Measurements from ENCODE around the gene TNRC18. TPM values are rescaled to one million over a fixed set of nuclear protein-coding genes. Genes with fewer than 3 reads are reported as not detected.

Gene TNRC18
- polyA plus RNA-seq, 4 donors: 5.4 to 89.8 (median 29.2) TPM

DNA sequence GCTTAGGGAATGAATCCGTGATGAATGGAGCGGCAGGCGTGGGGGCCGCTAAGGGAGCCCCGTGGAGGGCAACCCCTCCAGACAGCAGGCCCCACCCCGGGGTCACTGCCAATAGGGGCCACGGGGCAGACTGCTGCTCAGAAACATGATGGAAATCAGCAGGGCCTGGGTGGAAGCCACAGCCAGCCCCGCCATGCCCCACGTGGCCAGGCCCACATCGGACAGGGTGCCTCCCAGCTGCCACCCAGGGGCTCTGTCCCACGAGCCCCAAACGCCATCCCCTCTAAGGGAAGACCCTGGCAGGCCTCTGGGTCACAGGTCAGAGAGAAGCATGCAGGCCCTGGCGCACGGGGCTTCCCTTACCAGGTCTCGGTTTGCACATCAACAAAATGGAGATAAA, 28.4 kb downstream of the TNRC18 start:
- FAIRE-seq (no peak), DNase-seq (no peak)
- no peaks in the 10 kb centered on the region for H3K4me1 ChIP-seq (ENCODE audit: control insufficient read depth in 3 of 3, insufficient read depth in 2 of 3, low read depth in 1 of 3, low read length in 2 of 3)
- H3K27me3 ChIP-seq (ENCODE audit: control insufficient read depth in 3 of 3, insufficient read depth in 3 of 3, low read length in 3 of 3): no peaks in the 10 kb centered on the region
- no peaks in the 10 kb centered on the region for H3K9me3 ChIP-seq (ENCODE audit: control insufficient read depth in 2 of 2, insufficient read depth in 1 of 2, low read depth in 1 of 2, low read length in 1 of 2)
- H3K27ac ChIP-seq (ENCODE audit: low read depth in 1 of 3, low read length in 2 of 3): no peak overlapping the region
- WGBS, 3 donors: 77 to 85% (median 79%) methylated on average over 13 to 15 of the region's 15 CpGs
- peaks cover 11 to 92% (median 12%) of the 10 kb centered on the region in 3 donors for H3K36me3 ChIP-seq (ENCODE audit: control insufficient read depth in 3 of 3, insufficient read depth in 2 of 3, low read depth in 1 of 3, low read length in 3 of 3)
- no peak overlapping the region for H3K4me3 ChIP-seq (ENCODE audit: low read depth in 1 of 3, low read length in 3 of 3)

DNA sequence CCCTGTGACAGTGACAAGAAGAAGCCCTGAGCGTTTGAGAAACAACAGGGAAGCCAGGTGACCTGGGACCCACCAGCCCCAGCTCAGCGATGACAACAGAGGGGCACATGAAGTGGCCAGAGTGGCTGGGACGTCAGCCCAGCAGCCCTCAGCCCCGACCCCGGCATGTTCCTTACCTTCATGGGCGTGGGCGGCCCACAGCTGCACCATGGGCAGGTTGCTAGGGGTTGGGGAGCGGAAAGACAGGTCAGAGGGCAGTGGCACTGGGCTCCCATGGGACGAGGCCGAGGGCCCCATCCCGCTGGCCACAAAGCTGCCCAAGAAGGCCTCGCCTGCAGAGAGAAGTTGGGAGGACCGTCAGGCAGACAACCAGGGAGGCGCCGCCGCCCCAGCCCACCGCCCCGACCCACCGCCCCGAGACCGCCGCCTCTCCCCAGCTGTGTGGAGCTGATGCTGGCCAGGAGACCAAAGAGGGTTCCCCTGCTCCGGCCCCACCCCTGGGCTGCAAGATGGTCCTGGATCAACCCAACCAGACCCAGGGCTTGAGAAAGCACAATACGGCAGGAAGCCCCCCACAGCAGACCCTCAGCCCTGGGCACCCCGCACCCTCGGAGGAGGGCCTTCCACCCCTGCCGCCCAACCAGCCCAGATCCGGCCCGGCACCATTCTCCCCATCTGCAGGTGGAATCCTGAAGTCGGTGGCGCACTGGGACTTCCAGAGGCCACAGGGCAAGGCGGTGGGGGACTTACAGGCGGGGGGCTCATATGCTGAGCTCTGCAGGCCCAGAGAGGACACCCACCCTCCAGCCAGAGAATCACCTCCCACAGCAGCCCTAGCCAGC, 29.1 kb downstream of the TNRC18 start:
- Histone ChIP-seq H3K4me1 (ENCODE audit: control insufficient read depth in 3 of 3, insufficient read depth in 2 of 3, low read depth in 1 of 3, low read length in 2 of 3) (no peaks in the 10 kb centered on the region), H3K9me3 (ENCODE audit: control insufficient read depth in 2 of 2, insufficient read depth in 1 of 2, low read depth in 1 of 2, low read length in 1 of 2) (no peaks in the 10 kb centered on the region), H3K27me3 (ENCODE audit: control insufficient read depth in 3 of 3, insufficient read depth in 3 of 3, low read length in 3 of 3) (no peaks in the 10 kb centered on the region), H3K36me3 (ENCODE audit: control insufficient read depth in 3 of 3, insufficient read depth in 2 of 3, low read depth in 1 of 3, low read length in 3 of 3) (peaks cover 12 to 92% (median 14%) of the 10 kb centered on the region in 3 donors), H3K27ac (ENCODE audit: low read depth in 1 of 3, low read length in 2 of 3) (no peak overlapping the region), H3K4me3 (ENCODE audit: low read depth in 1 of 3, low read length in 3 of 3) (no peak overlapping the region)
- WGBS, 3 donors: 87 to 89% (median 87%) methylated on average over 24 to 33 of the region's 33 CpGs
- DNase-seq (no peak), FAIRE-seq (no peak)

DNA sequence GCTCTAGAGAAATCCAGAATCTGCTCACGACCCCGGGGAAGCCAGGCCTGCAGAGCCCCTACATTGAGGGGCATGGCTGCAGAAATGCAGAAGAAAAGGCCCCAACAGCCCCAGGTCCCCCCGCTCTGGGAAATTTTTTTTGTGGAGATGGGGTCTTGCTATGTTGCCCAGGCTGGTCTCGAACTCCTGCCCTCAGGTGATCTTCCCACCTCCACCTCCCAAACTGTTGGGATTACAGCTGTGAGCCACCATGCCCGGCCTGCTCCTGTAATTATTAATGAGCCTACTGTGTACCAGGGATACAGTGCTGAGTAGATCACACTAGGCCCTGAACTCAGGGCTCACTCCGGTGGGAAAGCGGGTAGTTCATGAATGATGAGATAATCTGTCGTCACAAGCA, 29.9 kb downstream of the TNRC18 start:
- 93 to 94% (median 94%) methylated on average over 8 of the region's 8 CpGs for WGBS, 3 donors
- FAIRE-seq (no peak), DNase-seq (no peak)

DNA sequence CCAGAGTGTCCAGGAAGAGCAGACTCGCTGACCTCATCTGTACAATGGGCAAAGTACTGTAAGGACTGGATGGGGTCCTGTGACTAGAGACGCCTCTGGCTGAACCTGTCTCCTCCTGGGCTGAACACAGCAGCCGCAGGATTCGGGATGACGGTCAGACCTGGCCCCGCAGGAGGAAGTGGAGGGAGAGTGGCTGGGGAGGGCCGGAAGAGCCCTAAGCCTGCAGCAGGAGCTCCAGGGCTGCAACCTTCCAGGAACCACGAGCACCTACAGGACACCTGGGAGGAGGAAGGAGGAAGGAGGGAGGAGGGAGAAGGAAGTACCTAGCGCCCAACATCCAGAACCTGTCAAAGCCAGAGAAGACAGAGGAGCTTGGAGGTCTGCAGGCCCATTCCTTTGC, 30.3 kb downstream of the TNRC18 start:
- FAIRE-seq (no peak), DNase-seq (no peak)
- no peaks in the 10 kb centered on the region for H3K27me3 ChIP-seq (ENCODE audit: control insufficient read depth in 3 of 3, insufficient read depth in 3 of 3, low read length in 3 of 3)
- H3K4me1 ChIP-seq (ENCODE audit: control insufficient read depth in 3 of 3, insufficient read depth in 2 of 3, low read depth in 1 of 3, low read length in 2 of 3): no peaks in the 10 kb centered on the region
- H3K36me3 ChIP-seq (ENCODE audit: control insufficient read depth in 3 of 3, insufficient read depth in 2 of 3, low read depth in 1 of 3, low read length in 3 of 3): peaks cover 17 to 85% (median 18%) of the 10 kb centered on the region in 3 donors
- no peaks in the 10 kb centered on the region for H3K9me3 ChIP-seq (ENCODE audit: control insufficient read depth in 2 of 2, insufficient read depth in 1 of 2, low read depth in 1 of 2, low read length in 1 of 2)
- 83% methylated on average over 9 of the region's 9 CpGs for WGBS, 3 donors
- no peak overlapping the region for H3K27ac ChIP-seq (ENCODE audit: low read depth in 1 of 3, low read length in 2 of 3)
- no peak overlapping the region for H3K4me3 ChIP-seq (ENCODE audit: low read depth in 1 of 3, low read length in 3 of 3)

More for the DNA sequence above, 29.9 kb downstream of the TNRC18 start:
- Histone ChIP-seq H3K27ac (ENCODE audit: low read depth in 1 of 3, low read length in 2 of 3) (no peak overlapping the region), H3K27me3 (ENCODE audit: control insufficient read depth in 3 of 3, insufficient read depth in 3 of 3, low read length in 3 of 3) (no peaks in the 10 kb centered on the region), H3K36me3 (ENCODE audit: control insufficient read depth in 3 of 3, insufficient read depth in 2 of 3, low read depth in 1 of 3, low read length in 3 of 3) (peaks cover 15 to 89% (median 17%) of the 10 kb centered on the region in 3 donors), H3K4me3 (ENCODE audit: low read depth in 1 of 3, low read length in 3 of 3) (no peak overlapping the region), H3K4me1 (ENCODE audit: control insufficient read depth in 3 of 3, insufficient read depth in 2 of 3, low read depth in 1 of 3, low read length in 2 of 3) (no peaks in the 10 kb centered on the region), H3K9me3 (ENCODE audit: control insufficient read depth in 2 of 2, insufficient read depth in 1 of 2, low read depth in 1 of 2, low read length in 1 of 2) (no peaks in the 10 kb centered on the region)

DNA sequence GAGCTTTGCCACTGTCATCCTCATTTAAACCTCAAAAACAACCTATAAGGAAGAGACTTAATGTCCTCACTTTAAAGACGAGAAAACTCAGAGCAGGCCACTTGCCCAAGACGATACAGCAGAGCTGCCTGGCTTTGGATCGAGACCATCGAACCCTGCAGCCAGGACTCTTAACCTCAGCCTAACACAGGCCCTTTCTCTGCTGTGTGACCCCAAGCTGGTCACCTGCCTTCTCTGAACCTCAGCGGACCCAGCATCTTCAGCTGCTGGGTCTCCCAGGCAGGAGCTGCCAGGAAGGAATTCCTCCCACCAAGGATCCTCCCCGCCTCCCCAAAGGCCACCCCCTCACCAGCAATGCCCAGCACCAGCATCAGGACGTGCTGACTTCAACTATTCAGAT, 32.7 kb downstream of the TNRC18 start:
- Histone ChIP-seq H3K27me3 (ENCODE audit: control insufficient read depth in 3 of 3, insufficient read depth in 3 of 3, low read length in 3 of 3) (no peaks in the 10 kb centered on the region), H3K9me3 (ENCODE audit: control insufficient read depth in 2 of 2, insufficient read depth in 1 of 2, low read depth in 1 of 2, low read length in 1 of 2) (no peaks in the 10 kb centered on the region), H3K36me3 (ENCODE audit: control insufficient read depth in 3 of 3, insufficient read depth in 2 of 3, low read depth in 1 of 3, low read length in 3 of 3) (peaks cover 25 to 87% (median 29%) of the 10 kb centered on the region in 3 donors), H3K4me3 (ENCODE audit: low read depth in 1 of 3, low read length in 3 of 3) (no peak overlapping the region), H3K27ac (ENCODE audit: low read depth in 1 of 3, low read length in 2 of 3) (no peak overlapping the region), H3K4me1 (ENCODE audit: control insufficient read depth in 3 of 3, insufficient read depth in 2 of 3, low read depth in 1 of 3, low read length in 2 of 3) (no peaks in the 10 kb centered on the region)
- DNase-seq (no peak), FAIRE-seq (no peak)
- 88 to 90% (median 89%) methylated on average over 7 of the region's 7 CpGs for WGBS, 3 donors

DNA sequence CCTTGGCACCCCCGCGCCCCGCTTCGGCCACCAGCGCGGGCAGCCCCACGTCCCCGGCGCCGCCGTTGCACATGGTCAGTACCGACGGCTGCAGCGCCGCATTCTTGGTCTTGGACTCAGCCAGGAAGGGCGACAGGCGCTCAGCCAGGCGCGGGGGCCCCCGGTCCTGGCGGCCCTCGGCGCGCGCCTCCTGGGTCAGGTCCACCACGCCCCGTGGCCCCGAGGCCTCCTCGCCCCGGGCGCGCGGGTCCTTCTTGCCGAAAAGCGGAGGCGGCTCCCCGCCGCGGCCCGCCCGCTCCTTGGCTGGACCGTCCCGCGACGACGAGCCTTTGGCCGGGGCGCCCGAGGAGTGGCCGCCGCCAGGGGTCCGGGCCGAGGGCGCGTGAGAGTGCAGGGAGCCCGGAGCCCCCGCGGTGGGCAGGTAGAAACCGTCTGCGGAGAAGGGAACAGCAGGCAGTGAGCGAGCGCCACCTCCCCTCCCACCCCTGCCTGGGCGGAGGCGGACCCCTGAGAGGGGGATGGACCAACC, 34.7 kb downstream of the TNRC18 start:
- Histone ChIP-seq H3K27me3 (ENCODE audit: control insufficient read depth in 3 of 3, insufficient read depth in 3 of 3, low read length in 3 of 3) (no peaks in the 10 kb centered on the region), H3K9me3 (ENCODE audit: control insufficient read depth in 2 of 2, insufficient read depth in 1 of 2, low read depth in 1 of 2, low read length in 1 of 2) (no peaks in the 10 kb centered on the region), H3K27ac (ENCODE audit: low read depth in 1 of 3, low read length in 2 of 3) (no peak overlapping the region), H3K4me3 (ENCODE audit: low read depth in 1 of 3, low read length in 3 of 3) (no peak overlapping the region), H3K36me3 (ENCODE audit: control insufficient read depth in 3 of 3, insufficient read depth in 2 of 3, low read depth in 1 of 3, low read length in 3 of 3) (peaks cover 27 to 82% (median 35%) of the 10 kb centered on the region in 3 donors), H3K4me1 (ENCODE audit: control insufficient read depth in 3 of 3, insufficient read depth in 2 of 3, low read depth in 1 of 3, low read length in 2 of 3) (peaks cover 0 to 4% (median 3%) of the 10 kb centered on the region in 3 donors)
- FAIRE-seq (no peak), DNase-seq (no peak)
- WGBS, 3 donors: 92 to 97% (median 94%) methylated on average over 28 to 64 of the region's 64 CpGs

DNA sequence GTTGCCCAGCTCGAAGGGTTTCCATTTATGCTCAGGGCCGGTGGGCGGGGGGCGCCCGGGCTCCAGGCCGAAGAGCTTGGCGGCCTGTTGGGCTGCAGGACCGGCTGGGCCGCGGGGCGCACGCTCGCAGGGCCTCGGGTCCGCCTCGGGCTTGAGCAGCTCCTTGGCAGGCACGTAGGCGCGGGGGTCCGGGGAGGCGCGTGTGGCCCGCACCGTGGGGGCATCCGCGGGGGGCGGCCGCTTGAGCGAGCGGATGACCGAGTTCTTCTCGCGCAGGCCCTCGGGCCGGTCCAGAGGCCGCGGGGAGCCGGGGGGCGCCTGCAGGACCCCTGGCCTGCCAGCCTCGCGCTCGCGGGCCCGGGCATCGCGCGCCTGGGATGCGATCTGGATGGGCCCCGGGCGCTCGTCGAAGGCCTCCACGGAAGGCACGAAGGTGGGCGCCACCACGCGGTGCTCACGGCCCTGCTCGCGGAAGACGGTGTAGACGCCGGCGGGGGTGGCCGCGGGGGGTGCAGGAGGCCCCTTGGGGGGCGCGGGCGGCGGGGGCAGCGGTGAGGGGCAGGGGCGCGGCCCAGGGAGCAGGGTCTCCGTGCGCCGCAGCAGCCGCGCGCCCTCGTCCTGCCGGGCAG, 35.2 kb downstream of the TNRC18 start:
- FAIRE-seq (no peak), DNase-seq (no peak)
- H3K9me3 ChIP-seq (ENCODE audit: control insufficient read depth in 2 of 2, insufficient read depth in 1 of 2, low read depth in 1 of 2, low read length in 1 of 2): no peaks in the 10 kb centered on the region
- no peak overlapping the region for H3K27ac ChIP-seq (ENCODE audit: low read depth in 1 of 3, low read length in 2 of 3)
- 93 to 98% (median 96%) methylated on average over 35 to 81 of the region's 81 CpGs for WGBS, 3 donors
- no peak overlapping the region for H3K4me3 ChIP-seq (ENCODE audit: low read depth in 1 of 3, low read length in 3 of 3)
- peaks cover 25 to 80% (median 33%) of the 10 kb centered on the region in 3 donors for H3K36me3 ChIP-seq (ENCODE audit: control insufficient read depth in 3 of 3, insufficient read depth in 2 of 3, low read depth in 1 of 3, low read length in 3 of 3)
- H3K27me3 ChIP-seq (ENCODE audit: control insufficient read depth in 3 of 3, insufficient read depth in 3 of 3, low read length in 3 of 3): no peaks in the 10 kb centered on the region
- peaks cover 0 to 4% (median 3%) of the 10 kb centered on the region in 3 donors for H3K4me1 ChIP-seq (ENCODE audit: control insufficient read depth in 3 of 3, insufficient read depth in 2 of 3, low read depth in 1 of 3, low read length in 2 of 3)

DNA sequence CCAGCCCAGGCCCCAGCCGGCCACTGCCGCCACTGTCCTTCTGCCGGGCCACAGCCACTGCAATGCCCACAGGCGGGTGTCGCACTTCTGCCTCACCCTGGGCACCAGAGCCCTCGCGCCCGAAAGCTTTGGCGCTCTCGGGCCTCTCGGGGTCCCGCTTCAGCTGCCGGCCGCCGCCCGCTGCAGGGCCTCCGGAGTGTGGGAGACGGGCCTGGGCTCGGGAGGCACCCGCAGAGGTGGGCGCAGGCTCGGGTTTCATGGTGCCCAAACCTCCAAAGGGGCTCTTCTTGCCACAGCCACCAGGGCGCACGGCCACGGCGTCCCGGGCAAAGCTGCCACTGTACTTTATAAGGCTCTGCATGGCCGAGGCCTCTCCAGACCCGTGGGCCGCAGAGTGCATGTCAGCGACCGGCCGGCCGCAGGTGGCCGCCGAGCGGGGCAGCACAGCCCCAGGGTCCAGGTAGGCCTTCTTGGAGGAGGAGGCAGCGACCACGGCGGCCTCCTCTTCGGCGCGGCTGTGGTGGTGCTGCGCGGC, 35.9 kb downstream of the TNRC18 start:
- Histone ChIP-seq H3K9me3 (ENCODE audit: control insufficient read depth in 2 of 2, insufficient read depth in 1 of 2, low read depth in 1 of 2, low read length in 1 of 2) (no peaks in the 10 kb centered on the region), H3K27ac (ENCODE audit: low read depth in 1 of 3, low read length in 2 of 3) (no peak overlapping the region), H3K4me3 (ENCODE audit: low read depth in 1 of 3, low read length in 3 of 3) (no peak overlapping the region), H3K4me1 (ENCODE audit: control insufficient read depth in 3 of 3, insufficient read depth in 2 of 3, low read depth in 1 of 3, low read length in 2 of 3) (peaks cover 0 to 4% (median 3%) of the 10 kb centered on the region in 3 donors), H3K36me3 (ENCODE audit: control insufficient read depth in 3 of 3, insufficient read depth in 2 of 3, low read depth in 1 of 3, low read length in 3 of 3) (peaks cover 19 to 80% (median 27%) of the 10 kb centered on the region in 3 donors), H3K27me3 (ENCODE audit: control insufficient read depth in 3 of 3, insufficient read depth in 3 of 3, low read length in 3 of 3) (no peaks in the 10 kb centered on the region)
- no peak for FAIRE-seq
- DNase-seq: no peak
- WGBS, 3 donors: 96 to 97% (median 97%) methylated on average over 30 to 45 of the region's 45 CpGs

Data from small intestine (tissue), 7 donors.